ENCODE data around the gene OTX1. TPM values are rescaled to one million over a fixed set of nuclear protein-coding genes. Genes with fewer than 3 reads are reported as not detected.
A peak's percentile ranks its signal among the peaks of the same experiment; 100 is the strongest.

OTX1 gene
- total RNA-seq, 2 donors from 2014 or later, result not detected

- ATAC-seq (no peak), DNase-seq (no peak)
- intact Hi-C loops (cut with DNase I, micrococcal nuclease), result no loop called here
These were observed 6.0 kb upstream of the OTX1 start for GRCh38 chr2:63044362-63045327.

GRCh38 chr2:63046552-63046951 is 4.1 kb upstream of the OTX1 start:
- DNase-seq, result no peak
- ATAC-seq, result no peak
- intact Hi-C loops (cut with DNase I, micrococcal nuclease), result no loop called here

- no peak for DNase-seq
- ATAC-seq, result no peak
- intact Hi-C loops (cut with DNase I, micrococcal nuclease), result no loop called here
These were observed 3.7 kb upstream of the OTX1 start for GRCh38 chr2:63046961-63047320.

DNA sequence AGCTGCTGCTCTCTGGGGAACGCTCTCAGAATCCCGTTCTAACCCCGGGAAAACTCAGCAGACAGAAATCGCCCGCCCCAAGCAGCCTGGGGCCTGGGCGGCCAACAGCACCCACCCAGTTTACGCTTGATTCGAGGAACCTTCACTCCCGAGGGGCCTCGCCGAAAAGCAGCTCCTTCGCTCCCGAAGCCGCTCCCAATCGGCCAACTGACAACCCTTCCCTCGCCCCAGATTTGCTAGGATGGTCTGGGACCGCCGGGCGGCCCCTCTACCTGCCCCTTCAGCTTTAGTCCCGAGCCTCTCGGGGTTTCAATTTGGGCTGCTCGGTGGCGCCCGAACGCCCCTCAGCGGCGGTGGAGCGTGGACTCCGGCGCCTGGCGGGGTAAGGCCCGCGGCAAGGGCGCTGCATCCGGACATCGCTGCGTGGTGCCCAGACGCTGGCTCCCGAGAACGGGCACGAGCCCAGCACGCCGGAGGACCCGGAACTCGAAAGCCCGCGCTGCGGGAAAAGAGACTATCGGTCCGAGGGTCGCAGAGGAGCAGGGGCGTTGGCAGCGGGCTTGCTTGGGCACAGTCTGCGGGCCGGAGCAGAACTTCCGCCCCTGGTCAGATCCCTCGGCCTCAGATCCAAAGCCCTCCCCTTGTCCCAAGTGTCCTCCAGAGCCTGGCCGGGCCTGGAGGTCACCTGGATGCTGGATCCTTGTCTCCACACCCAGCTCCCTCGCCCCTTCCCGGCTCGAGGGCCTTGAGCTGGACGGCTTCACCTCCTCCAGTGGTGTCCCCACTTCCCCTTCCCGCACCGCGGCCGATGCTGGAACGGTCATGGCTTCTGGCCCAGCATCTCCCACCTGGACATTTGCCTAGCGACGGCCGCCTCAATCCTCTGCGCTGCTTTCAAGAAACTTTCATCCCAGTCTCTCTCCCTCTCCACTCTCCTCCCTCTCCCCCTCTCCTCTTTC is 3.0 kb upstream of the OTX1 start:
- peak; percentile 44 for ATAC-seq
- intact Hi-C loops (cut with DNase I, micrococcal nuclease), result no loop called here
- DNase-seq, result peak in 1 of 2 donors; percentile 37

- intact Hi-C loops (cut with DNase I, micrococcal nuclease), result no loop called here
- no peak for ATAC-seq
- DNase-seq, result peak in 1 of 2 donors; percentile 8
These were observed 2.1 kb upstream of the OTX1 start for GRCh38 chr2:63048367-63049171.

- intact Hi-C loops (cut with DNase I, micrococcal nuclease), result no loop called here
- DNase-seq (peak in 1 of 2 donors; percentile 6), ATAC-seq (no peak)
These were observed 1.2 kb upstream of the OTX1 start for GRCh38 chr2:63049211-63049969.

DNA sequence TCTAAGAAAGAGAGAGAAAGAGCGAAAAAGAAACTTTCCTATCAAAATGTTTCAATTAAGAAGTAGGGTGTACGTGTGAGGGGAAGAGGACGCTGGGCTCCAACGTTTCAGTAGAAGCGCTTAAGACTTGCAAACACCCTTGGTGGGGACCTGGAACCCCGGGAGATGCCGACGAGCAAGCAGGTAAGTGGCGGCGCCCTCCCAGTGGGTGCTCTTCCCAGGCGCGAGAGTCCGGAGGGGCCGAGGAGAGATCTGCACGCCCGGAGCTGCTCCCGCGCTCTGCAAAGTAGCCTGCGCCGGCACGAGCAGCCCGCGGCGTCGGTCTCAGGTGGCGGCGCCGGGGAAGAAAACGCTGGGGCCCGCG is 678 bp upstream of the OTX1 start:
- no peak for DNase-seq
- no peak for ATAC-seq
- intact Hi-C loops (cut with DNase I, micrococcal nuclease), result no loop called here

DNA sequence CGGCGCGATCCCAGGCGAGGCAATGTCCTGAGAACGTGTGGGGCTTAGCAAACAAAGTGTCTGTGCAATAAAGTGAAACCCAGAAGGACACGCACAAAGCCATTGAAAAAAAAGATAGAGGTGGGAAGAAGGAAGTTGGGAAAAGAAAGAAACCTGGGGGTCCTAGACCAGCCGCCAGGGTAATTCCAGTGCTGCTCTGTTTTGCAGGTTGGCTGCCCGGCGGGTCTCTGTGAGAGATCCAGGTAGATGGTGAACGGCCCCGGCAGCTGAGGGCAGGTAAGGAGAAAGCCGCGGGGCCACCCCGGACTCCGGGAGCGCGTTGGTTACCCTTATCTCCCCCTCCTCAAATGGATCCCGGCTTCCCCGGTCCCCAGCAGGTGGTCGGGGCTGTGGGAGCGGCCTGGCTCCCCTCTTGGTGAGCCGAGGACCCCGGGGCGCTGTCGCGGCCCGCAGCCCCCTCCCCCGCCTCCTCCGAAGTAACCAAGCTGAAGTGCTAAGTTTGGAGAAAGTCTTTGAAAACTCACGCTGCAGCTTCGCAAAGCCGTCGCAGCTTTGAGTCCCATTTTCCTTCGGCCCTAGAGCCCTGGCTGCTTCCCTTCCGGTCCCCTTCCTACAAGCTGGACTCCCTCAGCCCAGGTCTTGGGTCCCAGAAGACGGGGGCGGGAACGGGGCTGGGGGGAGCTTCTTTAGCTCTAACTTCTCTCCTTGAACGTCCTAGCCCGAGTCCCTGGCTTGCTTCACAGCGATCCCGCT is 588 bp downstream of the OTX1 start:
- ATAC-seq (no peak), DNase-seq (peak in 1 of 2 donors; percentile 15)
- intact Hi-C loops (cut with DNase I, micrococcal nuclease), result no loop called here

DNA sequence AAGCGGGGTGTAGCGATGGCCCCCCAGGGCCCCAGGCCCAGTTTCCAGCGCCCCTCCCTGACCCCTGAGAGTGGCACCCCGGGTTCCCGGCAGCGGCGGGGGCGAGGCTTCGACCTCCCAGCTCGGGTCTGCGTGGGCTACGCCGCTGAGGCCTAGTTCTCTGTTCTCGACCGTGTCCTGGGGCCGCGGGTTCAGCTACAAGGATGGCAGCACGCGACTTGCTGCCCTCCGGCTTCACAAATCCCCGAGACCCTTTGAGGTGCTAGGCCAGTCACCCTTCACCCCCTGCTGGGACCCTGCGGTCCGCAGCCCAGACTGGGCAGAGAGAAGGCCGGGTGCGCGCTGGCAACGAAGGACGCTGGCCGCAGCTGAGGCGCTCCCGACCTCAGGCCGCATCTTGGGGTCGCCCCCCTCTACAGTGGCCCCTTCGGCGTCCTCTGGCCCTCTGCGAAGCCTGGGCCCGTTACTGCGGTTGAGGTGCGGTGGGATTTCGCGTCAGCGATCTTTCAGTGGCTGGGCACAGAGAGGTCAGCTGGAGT is 1.2 kb downstream of the OTX1 start:
- no peak for ATAC-seq
- intact Hi-C loops (cut with DNase I, micrococcal nuclease), result no loop called here
- peak in 1 of 2 donors; percentile 5 for DNase-seq

DNA sequence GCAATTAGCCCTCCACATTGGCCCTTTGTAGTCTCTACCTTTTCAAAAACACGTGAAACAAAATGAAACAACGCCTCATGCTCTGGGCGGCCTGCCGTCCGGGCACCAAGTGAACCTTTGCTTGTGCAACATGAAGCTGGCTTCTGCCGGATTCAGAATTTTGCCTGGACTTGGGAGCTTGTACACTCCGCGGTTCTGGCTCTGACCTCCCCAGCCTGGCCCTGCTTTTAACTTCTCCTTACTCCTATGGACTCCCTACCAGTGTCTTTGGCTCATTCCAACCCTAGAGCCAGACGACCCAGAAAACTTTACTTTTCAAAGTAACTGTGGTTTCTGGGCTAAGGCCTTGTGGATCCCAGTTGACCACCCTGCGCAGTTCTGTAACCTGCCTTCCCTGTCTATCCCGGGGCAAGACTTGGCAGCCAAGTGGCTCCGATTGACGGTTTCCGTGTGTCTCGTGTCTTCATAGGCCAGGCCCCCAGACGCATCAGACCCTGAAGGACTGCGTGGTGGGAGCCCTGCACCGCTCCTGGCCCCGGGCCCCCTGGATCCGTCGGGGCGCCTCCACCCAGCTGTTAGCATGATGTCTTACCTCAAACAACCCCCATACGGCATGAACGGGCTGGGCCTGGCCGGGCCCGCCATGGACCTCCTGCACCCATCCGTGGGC is 1.9 kb downstream of the OTX1 start:
- intact Hi-C loops (cut with DNase I, micrococcal nuclease), result no loop called here
- DNase-seq (peak in 1 of 2 donors; percentile 5), ATAC-seq (no peak)

- intact Hi-C loops (cut with DNase I, micrococcal nuclease), result no loop called here
- DNase-seq, result peak in 1 of 2 donors; percentile 2
- no peak for ATAC-seq
These were observed 2.7 kb downstream of the OTX1 start for GRCh38 chr2:63053081-63053888.

GRCh38 chr2:63053889-63054602 is 3.4 kb downstream of the OTX1 start:
- intact Hi-C loops (cut with DNase I, micrococcal nuclease), result no loop called here
- DNase-seq (peak in 1 of 2 donors; percentile 61), ATAC-seq (peak; percentile 60)

DNA sequence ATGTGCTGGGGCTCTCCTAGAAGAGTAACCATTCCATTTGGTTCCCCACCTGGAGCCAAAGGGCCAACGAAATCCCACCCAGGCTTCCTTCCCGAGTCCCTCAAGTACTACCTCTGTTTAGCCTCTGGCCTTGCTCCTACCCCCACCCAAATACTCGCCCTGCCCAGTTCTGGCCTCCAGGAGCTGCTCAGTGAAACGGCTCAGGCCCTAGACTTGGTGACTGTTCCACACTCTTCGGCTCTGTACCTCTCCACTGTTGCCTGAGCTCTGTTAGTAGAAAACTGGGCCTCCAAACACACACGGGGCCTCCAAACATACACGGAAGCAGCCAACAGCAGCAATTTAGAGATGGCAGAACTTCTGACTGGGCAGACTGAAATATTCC is 4.2 kb downstream of the OTX1 start:
- ATAC-seq, result no peak
- intact Hi-C loops (cut with DNase I, micrococcal nuclease), result no loop called here
- DNase-seq, result no peak

DNA sequence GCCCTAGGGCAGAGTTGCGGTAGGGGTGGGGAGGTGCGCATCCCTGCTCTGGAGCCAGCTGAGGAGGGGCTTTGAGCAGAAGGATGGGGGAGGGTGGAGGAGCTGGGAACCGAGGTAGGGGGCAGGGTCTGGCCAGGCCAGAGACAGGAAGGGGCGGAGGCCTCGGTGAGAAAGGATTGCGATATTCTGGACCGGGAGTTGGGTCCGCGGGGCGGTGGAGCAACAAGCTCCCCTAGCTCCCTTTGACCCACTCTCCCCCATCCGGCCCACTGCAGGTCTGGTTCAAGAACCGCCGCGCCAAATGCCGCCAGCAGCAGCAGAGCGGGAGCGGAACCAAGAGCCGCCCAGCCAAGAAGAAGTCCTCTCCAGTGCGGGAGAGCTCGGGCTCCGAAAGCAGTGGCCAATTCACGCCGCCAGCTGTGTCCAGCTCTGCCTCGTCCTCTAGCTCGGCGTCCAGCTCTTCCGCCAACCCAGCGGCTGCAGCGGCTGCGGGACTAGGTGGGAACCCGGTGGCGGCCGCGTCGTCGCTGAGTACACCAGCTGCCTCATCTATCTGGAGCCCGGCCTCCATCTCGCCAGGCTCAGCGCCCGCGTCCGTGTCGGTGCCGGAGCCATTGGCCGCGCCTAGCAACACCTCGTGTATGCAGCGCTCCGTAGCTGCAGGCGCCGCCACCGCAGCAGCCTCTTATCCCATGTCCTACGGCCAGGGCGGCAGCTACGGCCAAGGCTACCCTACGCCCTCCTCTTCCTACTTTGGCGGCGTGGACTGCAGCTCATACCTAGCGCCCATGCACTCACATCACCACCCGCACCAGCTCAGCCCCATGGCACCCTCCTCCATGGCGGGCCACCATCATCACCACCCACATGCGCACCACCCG is 4.8 kb downstream of the OTX1 start:
- DNase-seq (peak in 1 of 2 donors; percentile 13), ATAC-seq (no peak)
- intact Hi-C loops (cut with DNase I, micrococcal nuclease), result no loop called here

All from left colon (tissue), 2 donors.